ENCODE data around the gene BDKRB2.
A peak's percentile ranks its signal among the peaks of the same experiment; 100 is the strongest.

The BDKRB2 gene

GRCh38 chr14:96275177-96276112, 70.8 kb downstream of the BDKRB2 start:
- Histone ChIP-seq H3K9ac (ENCODE audit: low read depth, low read length, poor library complexity, severe bottlenecking) (no peak overlapping the region), H3K9me2 (replicated peaks; ENCODE audit: low read depth, low read length) (no peaks in the 10 kb centered on the region), H3K36me3 (ENCODE audit: insufficient read depth, low read length) (no peaks in the 10 kb centered on the region)

GRCh38 chr14:96277890-96278289, 73.3 kb downstream of the BDKRB2 start:
- no peaks in the 10 kb centered on the region for H3K27me3 ChIP-seq (ENCODE audit: insufficient read depth, low read length, poor library complexity, severe bottlenecking)
- peaks cover under 1% of the 10 kb centered on the region; the same call in 1 of the 2 replicates for H3K36me3 ChIP-seq (ENCODE audit: insufficient read depth, low read length)
- H3K4me2 ChIP-seq (ENCODE audit: low read depth, low read length, poor library complexity, severe bottlenecking), result no peak overlapping the region
- H3K9me3 ChIP-seq (ENCODE audit: insufficient read depth, low read depth, low read length), result no peaks in the 10 kb centered on the region
- no peaks in the 10 kb centered on the region for H4K20me1 ChIP-seq (ENCODE audit: insufficient read depth, low read length, poor library complexity, severe bottlenecking)
- TF ChIP-seq, protein P1, sequence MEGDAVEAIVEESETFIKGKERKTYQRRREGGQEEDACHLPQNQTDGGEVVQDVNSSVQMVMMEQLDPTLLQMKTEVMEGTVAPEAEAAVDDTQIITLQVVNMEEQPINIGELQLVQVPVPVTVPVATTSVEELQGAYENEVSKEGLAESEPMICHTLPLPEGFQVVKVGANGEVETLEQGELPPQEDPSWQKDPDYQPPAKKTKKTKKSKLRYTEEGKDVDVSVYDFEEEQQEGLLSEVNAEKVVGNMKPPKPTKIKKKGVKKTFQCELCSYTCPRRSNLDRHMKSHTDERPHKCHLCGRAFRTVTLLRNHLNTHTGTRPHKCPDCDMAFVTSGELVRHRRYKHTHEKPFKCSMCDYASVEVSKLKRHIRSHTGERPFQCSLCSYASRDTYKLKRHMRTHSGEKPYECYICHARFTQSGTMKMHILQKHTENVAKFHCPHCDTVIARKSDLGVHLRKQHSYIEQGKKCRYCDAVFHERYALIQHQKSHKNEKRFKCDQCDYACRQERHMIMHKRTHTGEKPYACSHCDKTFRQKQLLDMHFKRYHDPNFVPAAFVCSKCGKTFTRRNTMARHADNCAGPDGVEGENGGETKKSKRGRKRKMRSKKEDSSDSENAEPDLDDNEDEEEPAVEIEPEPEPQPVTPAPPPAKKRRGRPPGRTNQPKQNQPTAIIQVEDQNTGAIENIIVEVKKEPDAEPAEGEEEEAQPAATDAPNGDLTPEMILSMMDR (conservative IDR thresholded peaks at IDR 0.05; ENCODE audit: low read length), result no peak
- TF ChIP-seq EZH2phosphoT487 (IDR thresholded peaks at IDR 0.05; ENCODE audit: borderline replicate concordance), result no peak
- H3K4me3 ChIP-seq (ENCODE audit: low read length, poor library complexity, severe bottlenecking), result no peak overlapping the region
- no peaks in the 10 kb centered on the region for H3K9me2 ChIP-seq (replicated peaks; ENCODE audit: low read depth, low read length)
- no peak overlapping the region for H3K9ac ChIP-seq (ENCODE audit: low read depth, low read length, poor library complexity, severe bottlenecking)
- H2AFZ ChIP-seq (ENCODE audit: low read length), result no peak overlapping the region
- H3K4me1 ChIP-seq (ENCODE audit: insufficient read depth, low read length, poor library complexity, severe bottlenecking), result no peaks in the 10 kb centered on the region
- H3K79me2 ChIP-seq (ENCODE audit: insufficient read depth, low read length), result no peaks in the 10 kb centered on the region
- H3F3A ChIP-seq (ENCODE audit: low read depth), result no peaks in the 10 kb centered on the region

More at GRCh38 chr14:96275177-96276112, 70.8 kb downstream of the BDKRB2 start:
- H4K20me1 ChIP-seq (ENCODE audit: insufficient read depth, low read length, poor library complexity, severe bottlenecking), result no peaks in the 10 kb centered on the region
- H3K27me3 ChIP-seq (ENCODE audit: insufficient read depth, low read length, poor library complexity, severe bottlenecking), result no peaks in the 10 kb centered on the region
- peak overlapping the region; percentile 32 for H3K4me2 ChIP-seq (ENCODE audit: low read depth, low read length, poor library complexity, severe bottlenecking)
- H3K4me3 ChIP-seq (ENCODE audit: low read length, poor library complexity, severe bottlenecking), result peak overlapping the region; percentile 24
- no peaks in the 10 kb centered on the region for H3K9me3 ChIP-seq (ENCODE audit: insufficient read depth, low read depth, low read length)
- H3K79me2 ChIP-seq (ENCODE audit: insufficient read depth, low read length), result no peaks in the 10 kb centered on the region
- no peaks in the 10 kb centered on the region for H3F3A ChIP-seq (ENCODE audit: low read depth)
- no peak for TF ChIP-seq EZH2phosphoT487 (IDR thresholded peaks at IDR 0.05; ENCODE audit: borderline replicate concordance)
- TF ChIP-seq, protein P1 (conservative IDR thresholded peaks at IDR 0.05; ENCODE audit: low read length), result peak; percentile 97
- peak overlapping the region; percentile 22; the same call in 1 of the 2 replicates for H2AFZ ChIP-seq (ENCODE audit: low read length)
- no peaks in the 10 kb centered on the region for H3K4me1 ChIP-seq (ENCODE audit: insufficient read depth, low read length, poor library complexity, severe bottlenecking)

GRCh38 chr14:96279564-96279963, 74.9 kb downstream of the BDKRB2 start:
- Histone ChIP-seq H3K9ac (ENCODE audit: low read depth, low read length, poor library complexity, severe bottlenecking) (no peak overlapping the region), H3K9me2 (replicated peaks; ENCODE audit: low read depth, low read length) (no peaks in the 10 kb centered on the region), H3K4me3 (ENCODE audit: low read length, poor library complexity, severe bottlenecking) (no peak overlapping the region), H3K4me1 (ENCODE audit: insufficient read depth, low read length, poor library complexity, severe bottlenecking) (no peaks in the 10 kb centered on the region), H3F3A (ENCODE audit: low read depth) (no peaks in the 10 kb centered on the region), H3K79me2 (ENCODE audit: insufficient read depth, low read length) (no peaks in the 10 kb centered on the region), H2AFZ (ENCODE audit: low read length) (no peak overlapping the region), H3K9me3 (ENCODE audit: insufficient read depth, low read depth, low read length) (no peaks in the 10 kb centered on the region), H3K27me3 (ENCODE audit: insufficient read depth, low read length, poor library complexity, severe bottlenecking) (no peaks in the 10 kb centered on the region), H4K20me1 (ENCODE audit: insufficient read depth, low read length, poor library complexity, severe bottlenecking) (no peaks in the 10 kb centered on the region), H3K4me2 (ENCODE audit: low read depth, low read length, poor library complexity, severe bottlenecking) (no peak overlapping the region), H3K36me3 (ENCODE audit: insufficient read depth, low read length) (peaks cover 7% of the 10 kb centered on the region; the same call in 1 of the 2 replicates)
- no peak for TF ChIP-seq EZH2phosphoT487 (IDR thresholded peaks at IDR 0.05; ENCODE audit: borderline replicate concordance)

Data from Loucy (cell line).